K562 (cell line): ENCODE results near the gene TIPARP. TPM values are rescaled to one million over a fixed set of nuclear protein-coding genes. Genes with fewer than 3 reads are reported as not detected.

Source experiments
- ATAC-seq: fragments of 200-7000 bp; cut with Tn5 transposase; 3 replicates; pipeline ENCODE4 v1.9.1; 2020; ENCODE audit warnings: moderate library complexity
- BruUV-seq: library from RNA; stranded (reverse); fragments of 400-500 nt; replicated peaks from 2 replicates; lab custom pipeline; 2021; lab: Mats Ljungman, UMichigan
- CTCF ChIA-PET: fragments of 300-600 bp; formaldehyde crosslinking; extraction: SDS; loops from one replicate; lab custom pipeline; 2021; ENCODE audit warnings: low intra/inter-chr PET ratio; lab: Yijun Ruan, JAX
- POLR2A ChIA-PET: fragments of 300-600, 350-650 bp; sonication (Branson Sonifier 250); formaldehyde crosslinking; extraction: SDS; loops from one replicate; lab custom pipeline; 2021; ENCODE audit warnings: antibody characterized with exemption, inconsistent platforms; lab: Yijun Ruan, JAX
- DNase-seq, 4 experiments: peaks; one replicate each; pipeline versions ENCODE4 v3.0.0 to v3.0.0-alpha.2; 2011 to 2018; ENCODE audit warnings: low spot score in 3 of 4, mixed read lengths in 3 of 4; ENCODE audit errors: extremely low read depth in 1 of 4
- FAIRE-seq: peaks from 2 replicates; lab custom pipeline; 2011; peaks lifted over from hg19 to GRCh38; lab: Jason Lieb, UNC
- H2AFZ ChIP-seq: 2 replicates; pipeline ENCODE4 v1.6.0; 2011; ENCODE audit warnings: low read depth, low read length, control low read depth, inconsistent platforms
- H3K27ac ChIP-seq: fragments of 200-600 bp; 3 replicates; pipeline ENCODE4 v1.8.0; 2011; ENCODE audit warnings: low read depth, mild to moderate bottlenecking, control low read depth, inconsistent platforms, low read length, moderate library complexity, mixed read lengths; ENCODE audit errors: extremely low read depth
- H3K27me3 ChIP-seq, 2 experiments: fragments of 300-600 bp in 1 of 2; 2 replicates in 1 of 2; 3 replicates in 1 of 2; pipeline versions ENCODE4 v1.6.0 to v1.8.0; 2011; ENCODE audit warnings: inconsistent platforms in 2 of 2, low read length in 2 of 2, mild to moderate bottlenecking in 1 of 2, mixed read lengths in 1 of 2, moderate library complexity in 1 of 2; ENCODE audit not compliant: control insufficient read depth in 2 of 2, insufficient read depth in 2 of 2
- H3K36me3 ChIP-seq: fragments of 300-600 bp; 3 replicates; pipeline ENCODE4 v1.8.0; 2011; ENCODE audit warnings: mild to moderate bottlenecking, low read length, inconsistent platforms; ENCODE audit not compliant: control insufficient read depth, insufficient read depth
- H3K4me1 ChIP-seq, 2 experiments: fragments of 200-600 bp in 1 of 2; replicated peaks in 1 of 2; 2 replicates in 1 of 2; 3 replicates in 1 of 2; pipeline versions ENCODE4 v1.5.1 to v1.8.0; 2011; ENCODE audit warnings: inconsistent platforms in 2 of 2, low read length in 2 of 2, mild to moderate bottlenecking in 1 of 2, mixed read lengths in 1 of 2, moderate library complexity in 1 of 2; ENCODE audit not compliant: control insufficient read depth in 2 of 2, insufficient read depth in 2 of 2
- H3K4me2 ChIP-seq: 2 replicates; pipeline ENCODE4 v1.6.1; 2011; ENCODE audit warnings: low read length, control low read depth, inconsistent platforms, mixed read lengths; ENCODE audit not compliant: insufficient read depth
- H3K4me3 ChIP-seq: fragments of 200-600 bp; sonication (generic), shearing (Covaris generic); 2 replicates; pipeline ENCODE4 v1.5.1; 2016; ENCODE audit warnings: control low read depth, inconsistent platforms
- H3K79me2 ChIP-seq: fragments of 200-600 bp; 3 replicates; pipeline ENCODE4 v1.8.0; 2011; ENCODE audit warnings: low read length, inconsistent platforms; ENCODE audit not compliant: control insufficient read depth, insufficient read depth
- H3K9ac ChIP-seq, 2 experiments: 2 replicates each; pipeline versions ENCODE4 v1.6.0 to v1.6.1; 2011; ENCODE audit warnings: low read depth in 2 of 2, low read length in 2 of 2, control low read depth in 1 of 2, inconsistent platforms in 1 of 2, mild to moderate bottlenecking in 1 of 2, mixed read lengths in 1 of 2; ENCODE audit not compliant: insufficient read depth in 1 of 2
- H3K9me1 ChIP-seq: one replicate; pipeline ENCODE4 v1.6.0; 2011; ENCODE audit warnings: inconsistent platforms, mild to moderate bottlenecking, low read length, moderate library complexity; ENCODE audit not compliant: control insufficient read depth, insufficient read depth
- H3K9me3 ChIP-seq: replicated peaks from 2 replicates; pipeline ENCODE4 v1.5.1; 2011; ENCODE audit warnings: low read depth, low read length, inconsistent platforms; ENCODE audit not compliant: control insufficient read depth, insufficient read depth
- H4K20me1 ChIP-seq: replicated peaks from 2 replicates; pipeline ENCODE4 v1.6.1; 2011; ENCODE audit warnings: low read length, inconsistent platforms, mixed read lengths; ENCODE audit not compliant: control insufficient read depth, insufficient read depth
- BHLHE40 ChIP-seq: IDR thresholded peaks from 2 replicates; pipeline ENCODE4 v1.6.1; 2011; ENCODE audit warnings: low read length, improper control_type of control experiment
- ETV1 ChIP-seq: fragments of 450-650 bp; conservative IDR thresholded peaks from 2 replicates; pipeline ENCODE4 v1.6.1; 2016; ENCODE audit warnings: missing genetic modification characterization, control low read depth, low read depth, missing compliant biosample characterization
- GABPA ChIP-seq: fragments of 200-800 bp; sonication (Bioruptor generic); conservative IDR thresholded peaks from 2 replicates; pipeline ENCODE4 v1.6.1; 2016; ENCODE audit warnings: low read depth, missing genetic modification characterization, missing compliant biosample characterization
- POLR2G ChIP-seq: fragments of 200-400 bp; formaldehyde crosslinking; IDR thresholded peaks from 2 replicates; pipeline ENCODE4 v1.6.1; 2017; ENCODE audit warnings: low read depth, mild to moderate bottlenecking, antibody characterized with exemption, low read length, moderate library complexity
- ZC3H4 ChIP-seq: sonication (generic); formaldehyde crosslinking; IDR thresholded peaks from 2 replicates; pipeline ENCODE4 v1.9.0; 2021; ENCODE audit warnings: missing genetic modification reagents, borderline replicate concordance
- ZNF717 ChIP-seq: fragments of 250-450 bp; sonication (Bioruptor Pico); IDR thresholded peaks from 2 replicates; pipeline ENCODE4 v1.5.0; 2021
- ZSCAN32 ChIP-seq: fragments of 450-650 bp; formaldehyde crosslinking; IDR thresholded peaks from 2 replicates; pipeline ENCODE4 v1.4.0; 2020; ENCODE audit warnings: mild to moderate bottlenecking, moderate library complexity
- WGBS: fragments of 100-300 bp; shearing (Covaris generic); methylation state at CpG from one replicate; pipeline ENCODE4 v1.1.6; 2016; ENCODE audit warnings: low coverage, mixed read lengths; ENCODE audit not compliant: insufficient coverage; ENCODE audit errors: missing lambda C conversion rate; 5-methylcytosine and 5-hydroxymethylcytosine counted together
- in situ Hi-C: fragments of 300-500 bp; cut with MboI; formaldehyde crosslinking; loops from 4 replicates; pipeline ENCODE4 v1.15.0; 2018; ENCODE audit warnings: inconsistent platforms, mixed read lengths
- intact Hi-C: fragments of 100-400 bp; cut with micrococcal nuclease; formaldehyde crosslinking; loops from 2 replicates; pipeline ENCODE4 v1.14.2; 2022
- polyA plus RNA-seq, 8 experiments: library from polyadenylated mRNA; depleted of rRNA in 4 of 8; stranded (reverse) in 5 of 8; unstranded in 3 of 8; fragments of >200 nt; fragmentation: Nextera tagmentation in 2 of 8; fragmentation: Illumina TruSeq in 1 of 8; extraction: Ambion mirVana in 2 of 8; extraction: Trizol in 1 of 8; gene quantifications; 2 replicates each; pipeline versions ENCODE4 v1.2.1 to v1.2.3, GENCODE V29; 2011 to 2014; ENCODE audit warnings: inconsistent platforms in 1 of 8, missing spikeins in 1 of 8
- total RNA-seq, 7 experiments: library from RNA; depleted of rRNA in 6 of 7; stranded (reverse); fragments of >200 nt in 6 of 7; fragmentation: Illumina TruSeq in 2 of 7; extraction: Trizol in 2 of 7; gene quantifications; 2 replicates each; pipeline versions ENCODE4 v1.2.1 to v1.2.3, GENCODE V29; 2011 to 2021; ENCODE audit warnings: low replicate concordance in 1 of 7
- TF ChIP-seq, protein P1 (sequence below), 2 experiments: fragments of 450-650 bp; formaldehyde crosslinking in 1 of 2; IDR thresholded peaks; 2 replicates each; pipeline versions ENCODE4 v1.4.0 to v1.6.1; 2014 to 2020; ENCODE audit warnings: mild to moderate bottlenecking in 2 of 2, borderline replicate concordance in 1 of 2, low read depth in 1 of 2
- TF ChIP-seq, protein P2 (sequence below): IDR thresholded peaks from 2 replicates; pipeline ENCODE4 v1.6.1; 2012; ENCODE audit warnings: low read depth, low read length, improper control_type of control experiment, borderline replicate concordance

TIPARP gene
- total and polyA plus RNA-seq, 9 of the 15 experiments (the other 6 are each of a cell fraction or from before 2014, with no cell fraction given), result 2.4 to 29.4 (median 15.1) TPM

DNA sequence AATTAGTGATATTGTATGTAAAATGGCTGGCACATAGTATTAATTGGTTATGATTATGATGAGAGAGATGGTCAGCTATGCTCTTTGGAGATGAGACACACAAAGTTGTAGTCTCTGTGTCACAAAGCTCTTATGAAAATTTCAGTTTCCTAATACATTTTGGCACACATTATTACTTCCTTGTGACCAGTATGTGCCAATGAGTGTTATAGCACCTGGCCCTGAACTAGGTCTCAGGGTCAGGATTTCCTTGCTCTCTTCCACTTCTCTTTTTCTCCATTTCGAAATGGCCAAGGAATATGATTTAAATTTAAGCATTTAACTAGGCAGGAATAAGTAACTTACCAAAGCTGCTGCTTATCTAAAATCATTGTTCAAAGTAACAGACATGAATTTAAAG lies 28.0 kb downstream of the TIPARP start:
- no peaks in the 10 kb centered on the region for H3K4me1 ChIP-seq
- peaks cover 83% of the 10 kb centered on the region for H3K36me3 ChIP-seq
- FAIRE-seq (no peak), ATAC-seq (no peak), DNase-seq (no peak)
- H3K9me1 ChIP-seq, result no peaks in the 10 kb centered on the region
- H3K79me2 ChIP-seq, result 0 out of 3 replicates have a peak, but pooled peaks cover 9% of the 10 kb centered on the region
- no peak overlapping the region for H3K9ac ChIP-seq
- no TSS peak for BruUV-seq
- H3K4me2 ChIP-seq, result no peak overlapping the region
- H3K27ac ChIP-seq, result no peak overlapping the region
- H4K20me1 ChIP-seq, result no peaks in the 10 kb centered on the region
- H2AFZ ChIP-seq, result no peak overlapping the region
- POLR2A ChIA-PET, result interaction anchor here (0.6 to 2.8 kb wide), 4 partner anchors 9 to 165 kb away, joined by 3 to 14 read pairs (median 3); no protein-coding TSS in a partner anchor
- CTCF ChIA-PET, result no interaction called here
- 70% methylated on average over 1 of the region's 1 CpG for WGBS
- no peaks in the 10 kb centered on the region for H3K9me3 ChIP-seq
- in situ Hi-C loops (no loop called here), intact Hi-C loops (no loop called here)
- TF ChIP-seq GABPA, result no peak
- no peak for TF ChIP-seq ZNF717 (CRISPR knock-in tag)
- TF ChIP-seq ZC3H4, result no peak
- TF ChIP-seq, protein P1, sequence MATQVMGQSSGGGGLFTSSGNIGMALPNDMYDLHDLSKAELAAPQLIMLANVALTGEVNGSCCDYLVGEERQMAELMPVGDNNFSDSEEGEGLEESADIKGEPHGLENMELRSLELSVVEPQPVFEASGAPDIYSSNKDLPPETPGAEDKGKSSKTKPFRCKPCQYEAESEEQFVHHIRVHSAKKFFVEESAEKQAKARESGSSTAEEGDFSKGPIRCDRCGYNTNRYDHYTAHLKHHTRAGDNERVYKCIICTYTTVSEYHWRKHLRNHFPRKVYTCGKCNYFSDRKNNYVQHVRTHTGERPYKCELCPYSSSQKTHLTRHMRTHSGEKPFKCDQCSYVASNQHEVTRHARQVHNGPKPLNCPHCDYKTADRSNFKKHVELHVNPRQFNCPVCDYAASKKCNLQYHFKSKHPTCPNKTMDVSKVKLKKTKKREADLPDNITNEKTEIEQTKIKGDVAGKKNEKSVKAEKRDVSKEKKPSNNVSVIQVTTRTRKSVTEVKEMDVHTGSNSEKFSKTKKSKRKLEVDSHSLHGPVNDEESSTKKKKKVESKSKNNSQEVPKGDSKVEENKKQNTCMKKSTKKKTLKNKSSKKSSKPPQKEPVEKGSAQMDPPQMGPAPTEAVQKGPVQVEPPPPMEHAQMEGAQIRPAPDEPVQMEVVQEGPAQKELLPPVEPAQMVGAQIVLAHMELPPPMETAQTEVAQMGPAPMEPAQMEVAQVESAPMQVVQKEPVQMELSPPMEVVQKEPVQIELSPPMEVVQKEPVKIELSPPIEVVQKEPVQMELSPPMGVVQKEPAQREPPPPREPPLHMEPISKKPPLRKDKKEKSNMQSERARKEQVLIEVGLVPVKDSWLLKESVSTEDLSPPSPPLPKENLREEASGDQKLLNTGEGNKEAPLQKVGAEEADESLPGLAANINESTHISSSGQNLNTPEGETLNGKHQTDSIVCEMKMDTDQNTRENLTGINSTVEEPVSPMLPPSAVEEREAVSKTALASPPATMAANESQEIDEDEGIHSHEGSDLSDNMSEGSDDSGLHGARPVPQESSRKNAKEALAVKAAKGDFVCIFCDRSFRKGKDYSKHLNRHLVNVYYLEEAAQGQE (IDR thresholded peaks at IDR 0.05; ENCODE audit: borderline replicate concordance), result no peak
- TF ChIP-seq, protein P1 (CRISPR knock-in tag; IDR thresholded peaks at IDR 0.05; ENCODE audit: low read depth), result no peak
- TF ChIP-seq BHLHE40, result no peak
- TF ChIP-seq POLR2G, result no peak
- no peak for TF ChIP-seq ZSCAN32 (CRISPR knock-in tag)
- TF ChIP-seq, protein P2, sequence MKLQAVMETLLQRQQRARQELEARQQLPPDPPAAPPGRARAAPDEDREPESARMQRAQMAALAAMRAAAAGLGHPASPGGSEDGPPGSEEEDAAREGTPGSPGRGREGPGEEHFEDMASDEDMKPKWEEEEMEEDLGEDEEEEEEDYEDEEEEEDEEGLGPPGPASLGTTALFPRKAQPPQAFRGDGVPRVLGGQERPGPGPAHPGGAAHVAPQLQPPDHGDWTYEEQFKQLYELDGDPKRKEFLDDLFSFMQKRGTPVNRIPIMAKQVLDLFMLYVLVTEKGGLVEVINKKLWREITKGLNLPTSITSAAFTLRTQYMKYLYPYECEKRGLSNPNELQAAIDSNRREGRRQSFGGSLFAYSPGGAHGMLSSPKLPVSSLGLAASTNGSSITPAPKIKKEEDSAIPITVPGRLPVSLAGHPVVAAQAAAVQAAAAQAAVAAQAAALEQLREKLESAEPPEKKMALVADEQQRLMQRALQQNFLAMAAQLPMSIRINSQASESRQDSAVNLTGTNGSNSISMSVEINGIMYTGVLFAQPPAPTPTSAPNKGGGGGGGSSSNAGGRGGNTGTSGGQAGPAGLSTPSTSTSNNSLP, result no peak
- TF ChIP-seq ETV1, result no peak
- no peak overlapping the region for H3K4me3 ChIP-seq
- no peaks in the 10 kb centered on the region for H3K27me3 ChIP-seq
